Heart left ventricle (tissue), 13 donors: ENCODE data around the gene GNB4.

ENCODE experiments used
- CTCF ChIP-seq, 12 donors: fragments of 200-600 bp; sonication (generic) in 4 of 12; IDR thresholded peaks; one replicate each; pipeline versions ENCODE4 v1.5.0 to v1.8.0; 2018 to 2022; ENCODE audit warnings: antibody characterized with exemption in 12 of 12, mild to moderate bottlenecking in 5 of 12
- POLR2A ChIP-seq, 2 donors: fragments of 450-650 bp; IDR thresholded peaks; one replicate each; pipeline ENCODE4 v1.6.1; 2017; ENCODE audit warnings: antibody characterized with exemption in 2 of 2, mild to moderate bottlenecking in 2 of 2, moderate library complexity in 2 of 2
- donor health status: ischemic (EF 13 %, LVEDD 7.1; RV severe dilation, severe dysfunction).
- donor health status: DM: no; HTN: yes; CAD: no.
- donor health status: DM: no; HTN: no; CAD: no.
- donor health status: ischemic (EF 25% LVEDD 6.9; RV normal size, moderate dysfunction).
- donor health status: ischemic (EF 25% LVEDD 5.7; RV mildly dilated, moderate dysfunction).
- donor health status: ischemic (EF 35%, LVEDD 5.7; RV mildly dilated, moderate dysfunction).
- donor health status: nonischemic (EF 11% LVEDD 7.7; RV severe dilation, severe dysfunction).
- donor health status: DM: yes; HTN: yes; CAD: no.
- donor health status: PGD.
- donor health status: ischemic (EF 29% LVEDD 5.4; RV normal size, mild dysfunction).
- donor health status: nonischemic (EF 23%, LVEDD 6.1; RV moderate dilation, normal function).

GRCh38 chr3:179474480-179474879 is 23.2 kb upstream of the GNB4 start:
- no peak for TF ChIP-seq CTCF (IDR thresholded peaks at IDR 0.05)
- no peak for TF ChIP-seq POLR2A (IDR thresholded peaks at IDR 0.05)
